ENCODE results near the gene PSAPL1.

Gene PSAPL1

DNA sequence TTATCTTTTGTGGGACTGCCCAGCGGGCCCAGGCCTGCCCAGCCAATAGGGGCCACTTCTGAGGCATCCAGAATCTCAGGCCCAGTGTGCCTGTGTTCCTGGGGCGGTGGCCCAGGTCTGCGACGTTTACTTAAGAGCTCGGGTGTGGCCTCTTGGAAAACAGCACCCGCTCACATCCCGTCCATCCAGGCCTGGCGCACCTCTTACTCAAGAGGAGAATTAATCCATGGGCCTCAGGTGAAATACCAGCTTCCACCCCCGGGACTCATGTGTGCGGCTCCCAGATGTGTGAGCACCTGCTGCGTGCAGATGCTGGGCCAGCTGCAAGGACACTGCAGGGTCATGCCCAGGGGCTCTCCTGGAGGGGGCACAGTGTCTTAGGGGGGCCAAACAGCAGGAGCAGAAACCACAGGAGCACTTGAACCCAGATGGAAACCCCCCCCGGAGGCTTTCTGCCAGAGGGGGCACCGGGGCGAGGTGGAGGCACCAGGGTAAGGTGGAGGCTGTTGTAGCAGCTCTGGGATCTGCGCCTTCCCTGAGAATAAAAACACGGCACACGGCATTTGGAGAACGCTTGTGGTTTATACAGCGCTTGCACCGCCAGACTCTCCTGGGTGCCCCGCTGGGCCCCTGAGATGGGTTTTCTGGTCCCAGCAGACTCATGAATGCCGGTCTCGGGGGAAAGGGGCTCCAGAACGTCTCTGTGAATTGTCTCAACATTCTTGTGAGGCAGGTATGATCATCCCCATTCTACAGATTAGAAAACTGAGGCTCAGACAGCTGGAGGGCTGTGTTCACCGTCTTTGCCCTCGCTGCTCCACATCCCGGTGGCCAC, 2.8 kb downstream of the PSAPL1 start:
- no peak for DNase-seq (ENCODE audit: low read depth in 2 of 2)

DNA sequence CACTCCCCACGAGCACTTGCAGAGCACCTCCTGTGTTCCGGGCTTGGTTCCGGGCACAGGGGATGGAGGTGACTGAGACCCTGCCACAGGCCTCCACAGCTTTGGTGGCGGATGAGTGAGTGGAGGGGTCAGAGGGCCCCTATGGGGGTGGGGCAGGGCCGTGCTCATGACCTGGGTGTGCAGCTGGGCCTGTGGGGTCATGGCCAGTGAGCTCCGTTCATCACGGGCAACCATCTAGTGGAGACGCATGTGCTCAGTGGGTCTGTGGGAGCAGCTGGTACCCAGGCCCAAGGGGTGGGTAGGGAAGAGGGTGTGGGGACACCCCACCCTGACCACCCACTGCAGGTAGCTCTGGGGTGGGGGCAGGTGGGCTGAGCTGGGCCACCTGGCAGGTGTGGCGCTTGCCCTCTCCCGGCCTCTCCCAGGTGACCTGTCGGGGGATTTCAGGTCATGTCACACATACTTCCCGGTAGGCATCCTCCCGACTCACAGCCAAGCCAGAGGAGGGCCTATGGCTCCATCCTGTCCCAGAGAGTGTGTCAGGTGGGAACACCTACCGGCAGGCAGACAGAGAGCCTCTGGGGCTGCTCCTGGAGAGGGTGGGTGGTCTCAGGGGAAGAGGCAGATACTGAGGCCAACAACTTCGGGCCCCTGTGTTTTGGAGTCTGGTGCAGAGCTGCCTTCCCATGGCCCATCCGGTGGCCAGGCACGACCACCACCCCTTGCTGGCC, 3.6 kb downstream of the PSAPL1 start:
- DNase-seq (ENCODE audit: low read depth in 2 of 2), result no peak

DNA sequence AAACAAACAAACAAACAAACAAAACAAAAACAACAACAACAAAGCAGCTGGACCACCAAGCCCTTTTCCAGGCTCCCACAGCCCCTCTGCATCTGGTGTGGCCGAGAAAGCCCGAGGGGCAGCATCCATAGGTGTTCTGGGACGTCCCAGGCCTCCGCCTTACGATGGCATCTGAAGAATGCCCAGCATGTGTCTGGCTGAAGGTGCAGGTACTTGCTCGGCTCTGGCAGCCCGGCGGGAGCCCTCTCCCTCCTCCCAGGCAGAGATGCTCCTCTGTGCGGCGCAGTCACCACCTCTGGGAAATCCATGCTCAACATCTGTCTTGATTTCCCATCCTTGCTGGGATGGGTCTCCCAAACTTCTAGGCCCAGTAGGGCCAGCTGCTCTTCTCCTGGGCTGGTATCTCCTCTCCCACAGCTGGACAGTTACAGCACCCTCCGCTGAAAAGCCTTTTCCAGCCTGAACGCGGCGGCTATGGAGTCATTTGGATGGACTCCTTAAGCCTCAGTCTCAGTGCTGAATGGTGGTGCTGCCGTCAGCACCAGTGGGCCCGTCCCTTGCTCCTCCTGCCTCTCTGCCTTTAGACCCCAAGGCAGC, 4.3 kb downstream of the PSAPL1 start:
- DNase-seq (ENCODE audit: low read depth in 2 of 2), result no peak

DNA sequence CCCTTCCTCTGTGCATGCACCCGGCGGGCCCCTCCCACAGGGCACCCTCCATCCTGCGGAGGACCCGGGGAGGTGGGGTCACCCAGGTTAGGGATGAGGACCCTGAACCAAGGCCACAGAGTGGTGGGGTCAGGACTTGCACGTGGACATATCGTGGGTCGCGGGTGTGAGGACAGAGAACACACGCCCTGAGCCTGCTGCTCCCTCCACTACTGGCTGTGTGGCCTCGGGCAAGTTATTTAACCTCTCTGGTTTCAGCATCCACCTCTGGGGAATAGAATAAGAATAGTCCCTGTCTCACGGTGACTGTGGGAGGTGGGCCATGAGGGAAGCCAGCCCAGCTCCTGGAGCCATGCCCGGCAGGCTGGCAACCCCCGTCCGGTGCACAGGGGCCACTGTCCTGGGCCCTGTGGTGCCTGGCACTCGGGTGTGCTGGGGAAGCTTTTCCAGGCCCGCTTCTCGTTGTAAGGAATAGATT, 5.1 kb downstream of the PSAPL1 start:
- no peak for DNase-seq (ENCODE audit: low read depth in 2 of 2)

DNA sequence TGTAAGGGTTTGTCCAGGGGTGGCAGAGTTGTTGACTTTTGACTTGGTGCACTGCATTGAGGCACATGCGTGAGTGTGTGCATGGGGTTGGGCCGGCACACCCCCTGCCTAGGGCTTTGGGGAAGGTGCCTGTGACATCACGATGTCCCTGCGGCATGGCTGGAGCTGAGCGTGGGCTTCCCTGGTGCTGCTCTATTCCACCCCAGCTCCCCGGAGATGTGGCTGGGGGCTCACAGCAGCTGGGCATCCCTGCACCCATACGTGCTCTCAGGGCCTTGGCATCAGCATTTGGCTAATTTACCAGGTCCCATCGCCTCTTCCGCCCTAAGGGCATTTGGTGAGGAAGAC, 5.7 kb downstream of the PSAPL1 start:
- no peak for DNase-seq (ENCODE audit: low read depth in 2 of 2)

DNA sequence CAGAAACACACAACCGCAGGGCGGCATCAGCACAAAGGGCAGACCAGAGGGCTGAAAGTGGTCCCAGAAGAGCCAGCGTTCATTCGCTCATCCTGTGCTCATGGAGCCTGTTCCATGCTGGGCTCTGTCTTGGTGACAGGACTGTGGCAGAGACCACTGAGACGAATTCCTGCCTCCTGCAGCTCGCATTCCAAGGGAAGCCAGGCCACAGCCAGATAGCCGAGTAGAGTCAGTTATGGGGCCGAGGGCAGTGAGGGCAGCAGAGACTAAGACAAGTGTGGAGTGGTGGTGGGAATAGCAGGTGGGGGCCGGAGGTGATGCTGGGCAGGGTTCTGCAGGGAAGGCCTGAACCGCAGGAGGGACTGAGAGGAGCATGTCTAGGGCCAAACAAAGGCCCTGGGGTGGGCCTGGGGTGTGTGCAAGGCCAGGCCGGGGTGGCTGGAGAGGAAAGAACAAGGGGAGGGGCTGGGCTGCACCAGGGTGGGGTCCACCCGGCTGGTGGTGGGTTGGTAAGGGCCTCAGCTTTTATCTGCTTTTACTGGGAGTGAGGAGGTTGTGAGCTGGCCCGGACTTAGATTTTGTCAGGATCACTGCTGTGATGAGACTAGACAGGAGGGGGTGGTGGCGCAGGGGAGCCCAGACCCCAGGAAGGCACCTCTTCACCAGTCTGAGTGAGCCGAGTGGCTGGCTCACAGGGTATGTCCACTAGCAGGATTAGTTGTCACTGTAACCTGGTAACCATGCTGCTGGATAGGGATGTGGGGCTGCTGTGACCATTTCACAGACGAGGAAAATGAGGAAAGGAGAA, 6.3 kb downstream of the PSAPL1 start:
- DNase-seq (ENCODE audit: low read depth in 2 of 2), result no peak

DNA sequence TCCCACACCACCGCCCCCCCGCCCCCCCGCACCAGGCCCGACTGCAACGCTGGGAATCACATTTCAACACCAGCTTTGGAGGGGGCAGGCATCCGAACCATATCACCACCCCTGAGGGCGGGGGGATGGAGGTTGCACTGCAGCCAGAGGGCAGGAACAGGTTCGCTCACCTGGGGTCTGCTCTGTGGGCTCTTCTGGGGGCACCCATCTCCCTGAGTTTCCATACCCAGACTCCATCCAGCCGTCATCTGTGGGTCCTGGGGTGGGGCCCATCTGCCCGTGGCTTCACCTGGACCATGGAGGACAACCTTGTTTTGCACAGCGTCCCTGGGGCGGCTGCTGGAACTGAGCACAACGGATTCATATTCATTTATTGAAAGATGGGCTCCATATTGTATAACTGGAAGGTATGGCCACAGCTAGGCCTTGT, 6.9 kb downstream of the PSAPL1 start:
- no peak for DNase-seq (ENCODE audit: low read depth in 2 of 2)

DNA sequence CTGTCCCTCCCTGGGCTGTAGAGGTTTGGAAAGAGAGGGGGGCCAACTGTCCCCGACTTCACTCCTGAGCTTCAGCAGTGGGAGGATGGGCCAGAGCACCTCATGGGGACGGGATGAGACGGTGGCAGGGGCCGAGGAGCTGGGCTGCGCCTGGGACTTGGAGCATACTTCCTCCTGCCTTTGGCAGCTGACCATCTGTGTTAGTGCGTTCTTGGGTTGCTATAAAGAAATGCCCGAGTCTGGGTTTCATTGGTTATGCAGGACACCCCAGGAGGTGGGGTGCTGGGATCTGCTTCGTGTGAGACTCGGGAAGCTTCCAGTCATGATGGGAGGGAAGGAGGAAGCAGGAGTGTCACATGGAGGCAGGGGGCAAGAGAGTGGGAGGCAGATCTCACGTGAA, 7.4 kb downstream of the PSAPL1 start:
- DNase-seq (ENCODE audit: low read depth in 2 of 2), result no peak

DNA sequence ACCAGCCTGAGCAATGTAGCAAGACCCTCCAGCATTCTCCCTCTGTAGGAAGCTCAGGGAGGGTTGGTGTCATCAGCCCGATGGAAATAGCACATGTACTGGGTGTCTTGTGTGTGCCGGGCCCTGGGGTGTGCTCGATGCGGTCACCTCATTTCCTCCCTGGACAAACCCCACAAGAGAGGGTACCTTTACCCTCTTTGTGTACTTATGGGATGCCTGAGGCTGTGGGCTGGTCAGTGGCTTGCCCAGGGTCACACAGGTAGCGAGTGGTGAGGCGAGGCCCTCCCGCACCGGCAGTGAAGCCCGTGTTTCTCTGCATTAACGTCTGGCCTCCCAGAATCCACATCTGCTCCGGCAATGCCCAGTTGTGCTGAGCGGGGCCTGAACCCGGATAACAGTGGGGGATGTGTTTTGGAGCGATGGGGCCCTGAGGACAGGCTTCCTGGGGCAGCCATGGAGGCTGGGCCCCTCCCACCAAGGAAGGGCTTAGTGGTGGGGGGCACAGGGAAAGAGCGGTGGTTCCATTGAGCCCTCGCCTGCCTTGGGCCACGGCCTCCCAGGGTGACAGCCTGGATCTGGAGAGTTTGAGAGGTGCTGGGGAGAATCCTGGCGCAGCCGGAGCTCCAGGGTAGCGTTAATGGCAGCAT, 8.1 kb downstream of the PSAPL1 start:
- DNase-seq (ENCODE audit: low read depth in 2 of 2), result no peak

DNA sequence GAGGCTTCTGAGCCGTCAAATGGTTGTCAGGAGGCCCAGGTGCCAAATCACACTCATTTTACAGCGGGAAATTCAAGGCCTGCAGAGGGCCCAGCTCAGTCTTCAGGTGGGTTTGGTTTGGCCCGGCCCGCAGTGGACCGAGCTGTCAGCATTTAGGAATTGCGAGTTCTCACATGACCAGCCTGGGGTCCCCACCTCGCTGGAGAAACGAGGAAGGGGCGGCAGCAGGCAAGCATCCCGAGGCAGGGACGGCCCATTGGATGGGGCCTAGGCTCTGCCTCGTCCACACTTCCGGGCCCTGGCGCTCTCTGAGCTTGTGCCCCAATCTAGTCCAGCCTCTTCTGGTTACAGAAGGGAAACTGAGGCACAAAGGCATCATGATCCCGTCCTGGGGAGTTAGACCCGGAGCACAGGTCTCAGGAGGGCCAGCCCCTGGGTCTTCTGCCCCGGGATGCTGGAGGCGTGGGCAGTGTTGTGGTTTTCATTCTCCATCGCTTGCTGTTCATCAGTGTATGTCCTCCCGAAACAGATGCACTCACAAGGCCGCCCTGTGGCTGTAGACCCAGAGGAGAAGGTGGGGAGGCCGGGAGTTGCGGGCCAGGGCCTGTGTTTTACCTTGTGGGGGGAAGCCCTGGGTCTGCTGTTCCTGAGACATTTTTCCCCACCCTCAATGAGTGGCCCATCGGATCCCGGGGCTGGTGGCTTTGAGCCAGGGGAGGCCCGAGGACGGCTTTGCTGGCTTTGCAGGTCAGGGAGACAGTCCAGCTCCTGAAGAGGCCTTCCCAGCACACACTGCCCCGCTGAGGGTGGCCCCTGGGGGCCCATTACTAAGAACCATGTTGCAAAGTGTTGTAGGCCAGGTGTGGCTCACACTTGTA, 8.9 kb downstream of the PSAPL1 start:
- no peak for DNase-seq (ENCODE audit: low read depth in 2 of 2)

DNA sequence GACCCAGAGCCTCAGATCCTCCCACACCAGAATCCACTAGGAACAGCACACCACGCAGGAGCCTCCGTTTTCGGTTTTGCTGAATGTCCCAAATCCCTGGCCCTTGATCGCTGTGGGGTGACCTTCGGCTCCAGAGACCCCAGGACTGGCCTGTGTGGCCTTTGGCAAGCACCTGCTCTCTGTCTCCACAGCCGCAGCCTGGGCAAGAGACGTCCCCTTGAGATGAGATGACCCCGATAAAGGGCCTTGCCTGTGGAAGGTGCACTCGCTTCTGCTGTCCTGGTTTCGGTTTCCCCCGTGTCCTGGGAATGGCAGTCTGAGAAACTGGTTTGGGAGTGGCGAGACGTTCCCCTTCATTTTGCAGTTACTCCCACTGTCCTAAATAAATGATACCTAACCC, 9.6 kb downstream of the PSAPL1 start:
- no peak for DNase-seq (ENCODE audit: low read depth in 2 of 2)

DNA sequence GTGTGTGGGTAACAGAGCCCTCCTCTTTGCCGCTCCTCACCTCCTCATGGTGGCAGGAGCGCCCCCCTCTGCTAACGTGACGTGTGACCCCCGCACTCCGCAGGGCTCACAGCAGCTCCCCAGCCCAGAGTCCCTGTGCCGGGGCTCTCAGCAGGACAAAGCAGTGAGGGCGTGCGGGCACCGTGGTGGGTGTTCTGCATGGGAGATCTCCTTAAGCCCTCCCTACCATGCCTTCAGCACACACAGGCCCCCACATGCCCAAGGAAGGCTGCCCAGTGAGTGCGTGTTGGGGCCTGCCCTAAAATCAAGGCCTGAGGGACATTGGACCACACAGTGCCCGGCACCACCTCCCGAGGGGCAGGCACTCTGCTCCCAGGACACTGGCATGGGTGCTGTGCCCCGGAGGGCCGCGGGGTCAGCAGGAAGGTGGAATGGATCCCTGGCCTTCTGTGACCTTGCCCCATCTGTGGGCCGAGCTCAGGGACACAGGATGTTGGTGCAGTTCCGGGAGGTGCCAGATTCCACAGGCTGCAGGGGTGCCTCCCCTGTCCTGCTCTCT, 10.1 kb downstream of the PSAPL1 start:
- no peak for DNase-seq (ENCODE audit: low read depth in 2 of 2)

DNA sequence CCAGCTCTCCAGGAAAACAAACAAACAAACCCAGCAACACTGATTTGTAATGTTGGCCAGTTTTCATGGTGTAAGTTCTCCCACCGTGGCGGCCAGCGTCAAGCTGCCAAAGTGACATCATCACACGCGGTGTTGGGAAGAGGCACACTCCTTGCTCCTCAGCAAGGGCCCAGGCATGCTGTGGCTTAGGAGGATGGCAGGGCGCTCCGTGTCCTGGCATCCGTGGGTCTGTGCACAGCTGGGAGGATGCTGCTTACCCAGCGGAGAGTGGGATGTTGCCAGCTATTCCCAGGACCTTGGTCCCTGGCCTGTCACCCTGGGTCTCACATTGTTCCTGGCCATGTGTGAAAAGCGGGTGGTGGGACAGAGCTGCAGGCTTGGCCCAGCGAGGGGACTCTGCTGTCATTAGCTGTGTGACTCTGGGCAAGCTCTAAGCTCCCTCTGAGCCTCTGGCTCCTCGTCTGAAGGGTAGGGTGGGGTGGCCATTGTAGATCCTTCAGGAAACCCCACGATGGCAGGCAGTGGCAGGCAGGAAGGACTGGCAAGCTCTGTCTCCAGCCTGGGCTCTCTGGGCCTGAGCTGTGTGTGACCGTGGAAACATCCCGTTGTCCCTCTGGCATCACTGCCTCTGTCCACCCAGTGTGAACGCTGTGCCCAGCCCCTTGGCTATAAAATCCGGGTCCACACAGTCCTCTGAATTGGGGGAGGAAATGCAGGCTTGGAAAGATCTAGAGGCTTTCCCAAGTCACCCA, 10.8 kb downstream of the PSAPL1 start:
- no peak for DNase-seq (ENCODE audit: low read depth in 2 of 2)

DNA sequence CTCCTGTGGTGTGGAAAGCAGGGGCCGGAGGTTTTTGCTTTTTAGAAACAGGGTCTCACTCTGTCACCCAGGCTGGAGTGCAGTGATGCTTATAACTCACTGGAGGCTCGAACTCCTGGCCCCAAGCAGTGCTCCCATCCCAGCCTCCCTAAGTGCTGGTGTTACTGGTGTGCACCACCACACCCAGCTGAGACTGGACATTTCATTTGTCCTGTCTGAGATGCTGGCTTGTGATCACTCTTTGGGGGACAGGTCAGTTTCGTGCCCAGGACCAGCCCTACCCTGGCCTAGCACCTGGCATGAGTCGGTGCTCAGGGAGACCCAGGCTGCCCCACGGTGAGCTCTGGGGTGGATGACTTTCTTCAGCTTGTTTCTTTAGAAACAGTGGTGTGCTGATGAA, 11.3 kb downstream of the PSAPL1 start:
- no peak for DNase-seq (ENCODE audit: low read depth in 2 of 2)

DNA sequence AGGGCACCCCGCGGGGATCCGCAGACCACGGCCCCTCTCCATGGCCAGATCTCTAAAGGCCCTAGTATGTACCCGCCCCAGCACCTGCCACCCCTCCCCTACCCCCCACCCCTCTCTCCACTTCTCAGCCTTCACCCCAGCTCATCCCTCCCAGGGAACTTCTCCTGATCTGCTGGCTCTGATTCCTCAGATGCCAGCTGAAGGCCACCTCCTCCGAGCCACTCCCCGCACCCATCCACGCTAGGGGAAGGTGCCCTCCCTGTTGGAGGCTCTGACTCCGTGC, 11.9 kb downstream of the PSAPL1 start:
- no peak for DNase-seq (ENCODE audit: low read depth in 2 of 2)

DNA sequence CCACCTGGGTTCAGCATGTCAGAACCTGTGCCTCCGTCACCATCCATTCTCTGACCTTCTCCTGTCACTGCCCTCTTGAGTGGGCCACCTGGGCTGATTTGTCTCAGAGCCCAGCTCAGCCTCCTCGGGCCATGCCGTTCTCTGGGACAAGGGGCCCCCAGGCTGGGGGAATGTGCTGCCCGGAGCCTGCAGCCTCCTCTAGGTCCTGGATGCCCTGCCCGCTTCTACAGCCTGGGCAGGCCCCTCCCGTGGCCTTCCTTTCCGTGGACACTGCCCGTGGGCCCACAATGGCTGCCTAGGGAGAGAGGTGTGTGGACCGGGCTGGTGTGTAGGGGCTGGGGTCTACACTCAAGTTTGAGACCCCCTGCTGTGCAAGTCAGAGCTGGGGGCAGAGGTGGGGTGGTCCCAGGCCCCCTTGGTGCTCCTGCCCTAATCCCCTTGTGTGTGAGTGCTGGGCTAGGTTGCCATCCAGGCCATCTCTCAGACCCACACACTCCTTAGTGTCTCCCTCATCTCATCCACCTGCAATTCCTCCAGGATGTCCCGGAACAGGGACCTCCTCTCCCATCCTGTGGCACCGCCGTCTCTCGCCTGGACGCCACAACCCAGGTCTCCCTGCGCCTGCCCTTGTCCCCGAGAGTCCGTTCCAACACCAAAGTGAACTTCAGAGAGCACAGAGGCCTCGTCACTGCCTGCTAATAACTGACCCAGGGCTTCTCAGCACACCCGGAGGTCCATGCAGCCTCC, 12.4 kb downstream of the PSAPL1 start:
- no peak for DNase-seq (ENCODE audit: low read depth in 2 of 2)

DNA sequence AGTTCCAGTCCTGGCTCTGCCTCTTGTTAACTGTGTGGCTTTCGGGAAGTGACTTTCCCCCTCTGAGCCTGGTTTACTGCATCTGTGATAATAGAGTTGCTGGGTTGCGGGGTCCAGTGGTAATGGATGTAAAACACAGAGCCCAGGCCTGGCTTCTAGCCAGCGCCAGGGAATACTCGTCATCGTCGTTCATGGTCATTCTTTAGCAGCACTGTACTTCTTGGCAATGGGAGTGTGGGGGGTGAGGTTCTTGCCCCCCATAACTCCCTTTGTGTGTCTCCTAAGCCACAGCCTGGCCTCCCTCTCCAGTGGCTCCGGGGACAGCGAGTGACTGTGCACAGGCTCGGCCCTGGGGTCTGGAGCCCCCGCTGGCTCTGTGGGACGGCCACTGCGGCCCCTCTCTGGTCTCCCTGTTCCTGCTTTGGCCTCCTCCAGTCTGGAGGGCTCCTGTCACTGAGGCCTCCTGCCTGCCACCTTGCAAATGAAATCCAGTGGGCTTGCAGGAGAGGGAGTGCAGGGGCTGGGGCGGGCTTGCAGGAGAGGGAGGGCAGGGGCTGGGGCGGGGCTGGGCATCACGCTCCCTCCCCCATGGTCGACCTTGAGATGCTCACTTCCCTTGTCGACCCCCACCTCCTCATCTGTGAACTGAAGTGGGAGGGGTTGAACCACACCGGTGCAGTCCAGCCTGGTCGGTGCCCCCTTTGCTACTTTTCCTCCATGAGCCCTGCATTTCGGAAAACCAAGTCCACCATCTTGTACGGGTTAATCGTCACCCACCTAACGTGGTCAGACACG, 13.2 kb downstream of the PSAPL1 start:
- DNase-seq (ENCODE audit: low read depth in 2 of 2), result no peak

DNA sequence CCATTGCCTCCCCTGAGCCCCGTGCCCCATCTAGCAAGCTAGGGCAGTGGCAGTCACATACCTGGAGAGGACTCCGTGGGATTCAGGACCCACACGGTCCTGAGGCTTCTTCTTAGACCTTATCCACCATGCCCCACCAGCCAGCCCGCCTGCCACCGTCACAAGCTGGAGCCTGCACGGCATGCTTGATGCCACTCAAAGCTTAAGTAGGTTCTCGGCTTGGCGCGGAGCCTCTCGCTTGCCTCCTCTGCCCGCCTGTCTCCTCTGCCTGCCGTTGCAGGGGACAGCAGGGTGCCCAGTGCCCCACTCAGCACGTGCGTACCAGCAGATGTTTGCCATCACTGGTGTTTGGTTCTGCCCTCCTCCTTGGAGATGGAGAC, 14.1 kb downstream of the PSAPL1 start:
- DNase-seq (ENCODE audit: low read depth in 2 of 2), result no peak
